ENCODE measurements around the gene MN1. TPM values are rescaled to one million over a fixed set of nuclear protein-coding genes. Genes with fewer than 3 reads are reported as not detected.

MN1 gene
- total RNA-seq, 1 donor from 2014 or later = 4.0 TPM

- DNase-seq (no peak), ATAC-seq (no peak)
- Histone ChIP-seq H3K36me3 (no peaks in the 10 kb centered on the region), H3K9me3 (no peaks in the 10 kb centered on the region), H3K4me3 (no peak overlapping the region), H3K27me3 (no peaks in the 10 kb centered on the region), H3K27ac (no peak overlapping the region), H3K4me1 (no peaks in the 10 kb centered on the region)
- intact Hi-C loops (cut with DNase I) = no loop called here
- TF ChIP-seq, protein P1, sequence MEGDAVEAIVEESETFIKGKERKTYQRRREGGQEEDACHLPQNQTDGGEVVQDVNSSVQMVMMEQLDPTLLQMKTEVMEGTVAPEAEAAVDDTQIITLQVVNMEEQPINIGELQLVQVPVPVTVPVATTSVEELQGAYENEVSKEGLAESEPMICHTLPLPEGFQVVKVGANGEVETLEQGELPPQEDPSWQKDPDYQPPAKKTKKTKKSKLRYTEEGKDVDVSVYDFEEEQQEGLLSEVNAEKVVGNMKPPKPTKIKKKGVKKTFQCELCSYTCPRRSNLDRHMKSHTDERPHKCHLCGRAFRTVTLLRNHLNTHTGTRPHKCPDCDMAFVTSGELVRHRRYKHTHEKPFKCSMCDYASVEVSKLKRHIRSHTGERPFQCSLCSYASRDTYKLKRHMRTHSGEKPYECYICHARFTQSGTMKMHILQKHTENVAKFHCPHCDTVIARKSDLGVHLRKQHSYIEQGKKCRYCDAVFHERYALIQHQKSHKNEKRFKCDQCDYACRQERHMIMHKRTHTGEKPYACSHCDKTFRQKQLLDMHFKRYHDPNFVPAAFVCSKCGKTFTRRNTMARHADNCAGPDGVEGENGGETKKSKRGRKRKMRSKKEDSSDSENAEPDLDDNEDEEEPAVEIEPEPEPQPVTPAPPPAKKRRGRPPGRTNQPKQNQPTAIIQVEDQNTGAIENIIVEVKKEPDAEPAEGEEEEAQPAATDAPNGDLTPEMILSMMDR (IDR thresholded peaks at IDR 0.05) = no peak
Observed at GRCh38 chr22:27766679-27767078, 34.9 kb downstream of the MN1 start.

DNA sequence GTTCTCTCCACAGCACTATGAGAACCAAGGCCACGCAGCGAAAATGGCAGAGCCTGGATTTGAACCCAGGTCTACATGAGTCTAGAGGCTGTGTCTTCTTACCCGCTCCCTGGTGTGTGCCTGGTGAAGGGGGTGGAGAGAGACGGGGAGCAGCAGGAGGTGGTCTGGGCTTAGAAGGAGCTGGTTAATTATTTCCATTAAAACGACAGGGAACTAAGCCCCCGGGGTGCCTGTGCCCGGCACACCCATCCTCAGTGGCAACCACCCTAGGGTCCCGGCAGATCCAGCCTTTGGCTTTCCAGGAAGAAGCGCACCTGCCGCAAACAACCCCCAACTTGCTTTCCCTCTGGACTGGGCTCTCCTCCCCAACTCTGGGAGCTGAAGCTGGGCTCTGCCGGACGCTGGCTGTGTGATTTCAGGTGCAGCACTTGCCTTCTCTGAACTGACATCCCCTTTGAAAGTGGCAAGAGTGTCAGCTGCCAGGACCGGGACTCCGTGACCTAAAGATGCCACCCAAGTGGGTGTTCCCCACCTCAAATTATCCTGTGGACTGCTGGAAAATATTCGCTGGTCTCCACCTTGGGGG is 35.8 kb downstream of the MN1 start:
- H3K27ac ChIP-seq = no peak overlapping the region
- no peaks in the 10 kb centered on the region for H3K36me3 ChIP-seq
- intact Hi-C loops (cut with DNase I) = no loop called here
- DNase-seq (no peak), ATAC-seq (no peak)
- no peaks in the 10 kb centered on the region for H3K9me3 ChIP-seq
- no peaks in the 10 kb centered on the region for H3K27me3 ChIP-seq
- no peak overlapping the region for H3K4me3 ChIP-seq
- TF ChIP-seq, protein P1 (IDR thresholded peaks at IDR 0.05) = no peak
- H3K4me1 ChIP-seq = no peaks in the 10 kb centered on the region

DNA sequence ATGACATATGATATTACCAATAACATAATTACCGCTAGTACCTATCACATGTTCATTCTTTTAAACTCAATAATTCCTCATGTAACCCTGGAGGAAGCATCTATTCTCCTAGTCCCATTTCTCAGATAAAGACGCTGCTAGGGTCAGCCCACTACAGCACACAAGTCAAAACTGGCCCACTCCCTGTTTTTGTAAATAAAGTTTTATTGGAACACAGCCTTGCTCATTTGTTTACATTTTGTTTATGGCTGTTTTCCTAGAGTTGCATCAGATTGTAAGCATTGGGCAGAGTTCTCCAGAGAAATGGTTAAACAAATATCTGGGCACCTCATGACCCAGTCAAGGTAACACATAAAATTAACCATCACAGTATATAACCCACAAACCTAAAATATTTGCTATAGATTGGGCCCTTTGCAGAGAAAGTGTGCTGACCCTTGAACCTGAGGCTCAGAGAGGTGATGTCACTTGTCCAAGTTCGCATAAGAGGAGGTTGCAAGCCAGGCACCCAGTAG is 36.8 kb downstream of the MN1 start:
- TF ChIP-seq, protein P1 (IDR thresholded peaks at IDR 0.05) = no peak
- no peaks in the 10 kb centered on the region for H3K27me3 ChIP-seq
- H3K36me3 ChIP-seq = no peaks in the 10 kb centered on the region
- no peak for ATAC-seq
- H3K4me3 ChIP-seq = no peak overlapping the region
- DNase-seq = no peak
- H3K9me3 ChIP-seq = no peaks in the 10 kb centered on the region
- intact Hi-C loops (cut with DNase I) = no loop called here
- H3K4me1 ChIP-seq = no peaks in the 10 kb centered on the region
- H3K27ac ChIP-seq = no peak overlapping the region

- TF ChIP-seq, protein P1 (IDR thresholded peaks at IDR 0.05) = no peak
- Histone ChIP-seq H3K27me3 (no peaks in the 10 kb centered on the region), H3K4me3 (no peak overlapping the region), H3K4me1 (no peaks in the 10 kb centered on the region), H3K36me3 (no peaks in the 10 kb centered on the region), H3K27ac (no peak overlapping the region), H3K9me3 (no peaks in the 10 kb centered on the region)
- ATAC-seq = no peak
- intact Hi-C loops (cut with DNase I) = no loop called here
- DNase-seq = no peak
Observed at GRCh38 chr22:27761665-27762064, 39.9 kb downstream of the MN1 start.

GRCh38 chr22:27761000-27761399 is 40.6 kb downstream of the MN1 start:
- no peaks in the 10 kb centered on the region for H3K27me3 ChIP-seq
- H3K36me3 ChIP-seq = no peaks in the 10 kb centered on the region
- H3K4me3 ChIP-seq = no peak overlapping the region
- TF ChIP-seq, protein P1 (IDR thresholded peaks at IDR 0.05) = no peak
- no peak for ATAC-seq
- no peaks in the 10 kb centered on the region for H3K4me1 ChIP-seq
- no peak overlapping the region for H3K27ac ChIP-seq
- DNase-seq = no peak
- H3K9me3 ChIP-seq = no peaks in the 10 kb centered on the region
- intact Hi-C loops (cut with DNase I) = no loop called here

DNA sequence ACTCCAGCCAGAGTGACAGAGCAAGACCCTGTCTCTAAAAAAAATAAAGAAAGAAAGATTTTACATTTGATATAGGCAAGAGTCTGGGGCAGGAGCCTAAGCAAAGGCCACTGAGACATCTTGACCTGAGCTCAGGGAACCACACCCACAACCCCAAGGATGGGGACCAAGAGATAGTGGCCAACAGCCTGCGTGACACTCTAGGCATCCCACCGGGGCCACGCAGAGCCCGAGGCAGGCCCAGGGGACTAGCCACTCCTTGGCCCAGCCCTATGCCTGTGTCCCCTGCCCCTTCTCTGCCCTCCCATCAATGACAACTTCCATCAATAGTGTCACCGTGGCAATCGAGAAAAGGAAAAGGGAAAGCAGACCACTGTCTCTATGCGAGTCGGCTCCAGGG is 41.1 kb downstream of the MN1 start:
- DNase-seq (no peak), ATAC-seq (no peak)
- H3K36me3 ChIP-seq = no peaks in the 10 kb centered on the region
- no peaks in the 10 kb centered on the region for H3K27me3 ChIP-seq
- H3K4me3 ChIP-seq = no peak overlapping the region
- intact Hi-C loops (cut with DNase I) = no loop called here
- no peak overlapping the region for H3K27ac ChIP-seq
- H3K9me3 ChIP-seq = no peaks in the 10 kb centered on the region
- TF ChIP-seq, protein P1 (IDR thresholded peaks at IDR 0.05) = no peak
- no peaks in the 10 kb centered on the region for H3K4me1 ChIP-seq

Measured in upper lobe of right lung (tissue), 1 donor.